Fibroblast of peridontal ligament (primary cell): Measurements from ENCODE around the gene MRPL39.
A peak's percentile ranks its signal among the peaks of the same experiment; 100 is the strongest.

Experiments used
- DNase-seq: peaks from one replicate; pipeline ENCODE4 v3.0.0-alpha.2; 2010; ENCODE audit errors: extremely low read depth

Gene MRPL39

GRCh38 chr21:25568246-25568645 is 39.0 kb downstream of the MRPL39 start:
- peak; percentile 34 for DNase-seq

- no peak for DNase-seq
Measured at GRCh38 chr21:25567472-25567871, 39.8 kb downstream of the MRPL39 start.

- DNase-seq: no peak
Measured at GRCh38 chr21:25566645-25567044, 40.6 kb downstream of the MRPL39 start.

- no peak for DNase-seq
Measured at GRCh38 chr21:25565272-25566211, 41.7 kb downstream of the MRPL39 start.

GRCh38 chr21:25564349-25564948 is 42.8 kb downstream of the MRPL39 start:
- DNase-seq: no peak

GRCh38 chr21:25563361-25564116 is 43.7 kb downstream of the MRPL39 start:
- DNase-seq: no peak

GRCh38 chr21:25562660-25563059 is 44.6 kb downstream of the MRPL39 start:
- no peak for DNase-seq

GRCh38 chr21:25561668-25562641 is 45.3 kb downstream of the MRPL39 start:
- DNase-seq: peak; percentile 63

- DNase-seq: no peak
Measured at GRCh38 chr21:25560891-25561290, 46.4 kb downstream of the MRPL39 start.

- no peak for DNase-seq
Measured at GRCh38 chr21:25560271-25560685, 47.0 kb downstream of the MRPL39 start.

- DNase-seq: no peak
Measured at GRCh38 chr21:25559746-25560145, 47.5 kb downstream of the MRPL39 start.

- peak; percentile 45 for DNase-seq
Measured at GRCh38 chr21:25558123-25558522, 49.2 kb downstream of the MRPL39 start.

- no peak for DNase-seq
Measured at GRCh38 chr21:25557180-25557579, 50.1 kb downstream of the MRPL39 start.

- DNase-seq: no peak
Measured at GRCh38 chr21:25556091-25556490, 51.2 kb downstream of the MRPL39 start.

GRCh38 chr21:25555492-25555891 is 51.8 kb downstream of the MRPL39 start:
- no peak for DNase-seq

GRCh38 chr21:25552856-25553255 is 54.4 kb downstream of the MRPL39 start:
- no peak for DNase-seq

GRCh38 chr21:25551569-25551968 is 55.7 kb downstream of the MRPL39 start:
- no peak for DNase-seq

- no peak for DNase-seq
Measured at GRCh38 chr21:25550352-25551120, 56.7 kb downstream of the MRPL39 start.

- no peak for DNase-seq
Measured at GRCh38 chr21:25541042-25541441, 66.2 kb downstream of the MRPL39 start.

- no peak for DNase-seq
Measured at GRCh38 chr21:25539606-25540005, 67.7 kb downstream of the MRPL39 start.
